Psoas muscle (tissue), 8 donors: ENCODE results near the gene WIPF2. TPM values are rescaled to one million over a fixed set of nuclear protein-coding genes. Genes with fewer than 3 reads are reported as not detected.
A peak's percentile ranks its signal among the peaks of the same experiment; 100 is the strongest.
"Not testable (repeated sequence)": the region's sequence is repeated elsewhere in the genome, so short reads cannot be mapped to it uniquely, and the experiment has no call there.

Experiments
- ATAC-seq, 4 donors: fragments of 200-7000 bp; cut with Tn5 transposase; one replicate each; pipeline ENCODE4 v1.9.1; 2020; ENCODE audit warnings: moderate library complexity in 3 of 4, mild to moderate bottlenecking in 2 of 4
- DNase-seq, 2 donors: peaks; one replicate each; pipeline ENCODE4 v3.0.0-alpha.2; 2020
- H3K27ac ChIP-seq: fragments of 200-600 bp; one replicate; pipeline ENCODE4 v1.8.0; 2022
- H3K27me3 ChIP-seq, 3 donors: fragments of 200-600 bp in 1 of 3; one replicate each; pipeline versions ENCODE4 v1.6.1 to v1.8.0; 2013 to 2022; ENCODE audit warnings: low read length in 2 of 3, mild to moderate bottlenecking in 2 of 3, moderate library complexity in 1 of 3; ENCODE audit not compliant: insufficient read depth in 3 of 3
- H3K36me3 ChIP-seq, 2 donors: fragments of 200-600 bp in 1 of 2; one replicate each; pipeline versions ENCODE4 v1.6.1 to v1.8.0; 2013 to 2022; ENCODE audit warnings: low read depth in 1 of 2, mild to moderate bottlenecking in 1 of 2, moderate library complexity in 1 of 2; ENCODE audit not compliant: insufficient read depth in 1 of 2
- H3K4me1 ChIP-seq: fragments of 200-600 bp; one replicate; pipeline ENCODE4 v1.8.0; 2022
- H3K4me3 ChIP-seq: fragments of 200-600 bp; one replicate; pipeline ENCODE4 v1.8.0; 2022; ENCODE audit warnings: mild to moderate bottlenecking
- H3K9me3 ChIP-seq: fragments of 200-600 bp; one replicate; pipeline ENCODE4 v1.8.0; 2022
- CTCF ChIP-seq: fragments of 200-600 bp; IDR thresholded peaks from one replicate; pipeline ENCODE4 v1.8.0; 2022; ENCODE audit warnings: antibody characterized with exemption
- WGBS, 3 donors: extraction: QIAGEN DNeasy Blood & Tissue Kit; methylation state at CpG; one replicate each; pipeline versions ENCODE4 v1.1.6 to v1.1.7; 2013; 5-methylcytosine and 5-hydroxymethylcytosine counted together
- intact Hi-C, 2 donors: fragments of 100-400 bp; cut with DNase I; formaldehyde crosslinking; loops; one replicate each; pipeline versions ENCODE4 v1.11.0 to v1.14.2; 2022
- polyA plus RNA-seq, 3 donors: library from polyadenylated mRNA; stranded (reverse); fragments of 200-250 nt; gene quantifications; one replicate each; pipeline ENCODE4 v1.2.3, GENCODE V29; 2013
- total RNA-seq, 4 donors: library from RNA; stranded (reverse); fragmentation: NEBNext Ultra II Directional in 2 of 4; extraction: Animal tissue kit (Norgen Biotek cat#: 25700) in 2 of 4; gene quantifications; one replicate each; pipeline versions ENCODE4 v1.2.1 to v1.2.4, GENCODE V29; 2021 to 2023
- donor health status: healthy with polysubstance abuse.
- donor health status: DM: no; HTN: no; CAD: no; lungs with moderate emphysema.
- donor health status: Bipolar disorder and iron deficiency.
- donor health status: healthy.
- donor health status: DM: yes; HTN: yes; CAD: no.
- donor health status: DM: no; HTN: no; CAD: no.
- donor health status: DM: no; HTN: no; CAD: no.
- donor health status: DM: yes; HTN: yes; CAD: no.

The WIPF2 gene
- total and polyA plus RNA-seq, 7 donors = 4.0 to 10.5 (median 8.1) TPM

GRCh38 chr17:40209404-40210093 lies 9.6 kb upstream of the WIPF2 start:
- 58 to 72% (median 70%) methylated on average over 2 of the region's 2 CpGs for WGBS, 3 donors
- H3K4me1 ChIP-seq = no peaks in the 10 kb centered on the region
- no peak overlapping the region for H3K4me3 ChIP-seq
- no peak for ATAC-seq
- no peaks in the 10 kb centered on the region for H3K27me3 ChIP-seq
- TF ChIP-seq CTCF = no peak
- no peak for DNase-seq
- H3K27ac ChIP-seq = no peak overlapping the region
- H3K9me3 ChIP-seq = no peaks in the 10 kb centered on the region
- intact Hi-C loops = no loop called here
- no peaks in the 10 kb centered on the region for H3K36me3 ChIP-seq

- H3K4me1 ChIP-seq, H3K4me3 ChIP-seq, ATAC-seq, H3K36me3 ChIP-seq, DNase-seq, H3K9me3 ChIP-seq, H3K27ac ChIP-seq, intact Hi-C loops, H3K27me3 ChIP-seq: not testable (repeated sequence)
- 75 to 83% (median 78%) methylated on average over 6 of the region's 6 CpGs for WGBS, 3 donors
Measured at GRCh38 chr17:40213914-40214313, 5.2 kb upstream of the WIPF2 start.

- 80 to 82% (median 80%) methylated on average over 7 of the region's 7 CpGs for WGBS, 3 donors
- Histone ChIP-seq H3K27ac (no peak overlapping the region), H3K4me1 (peaks cover 6% of the 10 kb centered on the region), H3K36me3 (no peaks in the 10 kb centered on the region), H3K27me3 (no peaks in the 10 kb centered on the region), H3K9me3 (no peaks in the 10 kb centered on the region), H3K4me3 (peak overlapping the region; percentile 80)
- intact Hi-C loops = loop anchor here in 1 of 2 donors (5.0 kb wide), 1 partner anchor 69 kb away; the partner anchor contains the start of gene CDC6
- no peak for ATAC-seq
- TF ChIP-seq CTCF = no peak
- DNase-seq = no peak
Measured at GRCh38 chr17:40218006-40218739, 931 bp upstream of the WIPF2 start.

- Histone ChIP-seq H3K27ac (peak overlapping the region; percentile 90), H3K4me1 (peaks cover 6% of the 10 kb centered on the region), H3K9me3 (no peaks in the 10 kb centered on the region), H3K4me3 (peak overlapping the region; percentile 80), H3K36me3 (no peaks in the 10 kb centered on the region), H3K27me3 (no peaks in the 10 kb centered on the region)
- DNase-seq (no peak), ATAC-seq (peak; percentile 15 to 50 (median 26))
- 2 to 3% (median 2%) methylated on average over 24 of the region's 24 CpGs for WGBS, 3 donors
- TF ChIP-seq CTCF = no peak
- intact Hi-C loops = loop anchor here in 1 of 2 donors (5.0 kb wide), 1 partner anchor 68 kb away; the partner anchor contains the start of gene CDC6
Measured at GRCh38 chr17:40219594-40220338, 662 bp downstream of the WIPF2 start.
